Mammary epithelial cell (primary cell): ENCODE measurements around the gene KRTAP9-1.
"Not testable (repeated sequence)": the region's sequence is repeated elsewhere in the genome, so short reads cannot be mapped to it uniquely, and the experiment has no call there.

Experiments used
- EZH2 ChIP-seq: IDR thresholded peaks from 2 replicates; pipeline ENCODE4 v1.6.1; 2012; ENCODE audit warnings: low read length, inconsistent platforms, borderline replicate concordance
- TF ChIP-seq, protein P1 (sequence below), 2 donors: IDR thresholded peaks in 1 of 2; conservative IDR thresholded peaks in 1 of 2; 2 replicates each; pipeline ENCODE4 v1.5.1; 2011 to 2012; ENCODE audit warnings: inconsistent platforms in 2 of 2, low read length in 2 of 2, mild to moderate bottlenecking in 2 of 2, control low read depth in 1 of 2, low read depth in 1 of 2; ENCODE audit not compliant: insufficient read depth in 1 of 2; ENCODE audit errors: extremely low read depth in 1 of 2

DNA sequence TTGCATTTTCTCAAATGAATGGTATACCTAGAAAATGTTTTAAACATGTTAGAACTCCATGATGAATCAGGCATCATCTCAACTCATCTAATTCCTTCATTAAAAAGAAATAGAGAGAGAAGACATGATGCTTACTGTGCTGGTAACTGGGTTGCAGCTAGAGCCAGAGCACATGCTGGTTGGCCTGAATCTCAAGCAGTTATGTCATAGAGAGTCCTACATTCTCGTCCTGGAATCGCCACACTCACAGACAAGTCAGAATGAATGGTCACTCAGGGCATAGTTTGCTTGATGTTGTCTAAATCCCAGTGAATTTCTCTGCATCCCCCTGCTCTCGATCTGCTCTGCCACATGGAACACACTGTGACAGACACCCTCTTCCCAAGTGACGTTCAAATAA lies 47.4 kb downstream of the KRTAP9-1 start:
- TF ChIP-seq, protein P1, sequence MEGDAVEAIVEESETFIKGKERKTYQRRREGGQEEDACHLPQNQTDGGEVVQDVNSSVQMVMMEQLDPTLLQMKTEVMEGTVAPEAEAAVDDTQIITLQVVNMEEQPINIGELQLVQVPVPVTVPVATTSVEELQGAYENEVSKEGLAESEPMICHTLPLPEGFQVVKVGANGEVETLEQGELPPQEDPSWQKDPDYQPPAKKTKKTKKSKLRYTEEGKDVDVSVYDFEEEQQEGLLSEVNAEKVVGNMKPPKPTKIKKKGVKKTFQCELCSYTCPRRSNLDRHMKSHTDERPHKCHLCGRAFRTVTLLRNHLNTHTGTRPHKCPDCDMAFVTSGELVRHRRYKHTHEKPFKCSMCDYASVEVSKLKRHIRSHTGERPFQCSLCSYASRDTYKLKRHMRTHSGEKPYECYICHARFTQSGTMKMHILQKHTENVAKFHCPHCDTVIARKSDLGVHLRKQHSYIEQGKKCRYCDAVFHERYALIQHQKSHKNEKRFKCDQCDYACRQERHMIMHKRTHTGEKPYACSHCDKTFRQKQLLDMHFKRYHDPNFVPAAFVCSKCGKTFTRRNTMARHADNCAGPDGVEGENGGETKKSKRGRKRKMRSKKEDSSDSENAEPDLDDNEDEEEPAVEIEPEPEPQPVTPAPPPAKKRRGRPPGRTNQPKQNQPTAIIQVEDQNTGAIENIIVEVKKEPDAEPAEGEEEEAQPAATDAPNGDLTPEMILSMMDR (conservative IDR thresholded peaks at IDR 0.05 in 1 of 2, IDR thresholded peaks at IDR 0.05 in 1 of 2; ENCODE audit: extremely low read depth in 1 of 2, insufficient read depth in 1 of 2, low read depth in 1 of 2, low read length in 2 of 2) = not testable (repeated sequence)
- TF ChIP-seq EZH2 = not testable (repeated sequence)
